ENCODE measurements around the gene CCT7. TPM values are rescaled to one million over a fixed set of nuclear protein-coding genes. Genes with fewer than 3 reads are reported as not detected.

Gene CCT7
- total RNA-seq, 1 experiment from 2014 or later: 648 TPM

DNA sequence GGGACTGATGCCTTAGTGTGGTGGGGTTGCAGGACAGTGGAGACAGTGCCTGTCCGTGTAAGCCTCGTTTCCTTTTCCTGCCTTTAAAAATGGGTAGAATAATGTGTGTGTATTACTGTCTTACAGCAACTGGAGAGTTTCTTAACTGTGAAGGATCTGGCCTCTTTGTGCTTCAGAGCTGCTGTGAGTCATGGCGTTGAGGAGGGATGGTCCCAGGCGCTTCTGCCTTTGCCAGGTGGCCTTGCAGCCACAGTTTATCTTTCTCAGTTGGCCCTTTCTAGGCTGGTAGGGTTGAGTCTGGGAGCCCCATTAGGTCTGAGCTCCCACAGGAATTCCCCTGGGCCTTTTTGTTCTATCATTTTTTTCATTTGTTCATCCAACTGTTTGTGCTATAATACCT, 10.3 kb upstream of the CCT7 start:
- intact Hi-C loops (cut with micrococcal nuclease; ENCODE audit: unreplicated experiment): no loop called here
- no peak overlapping the region for H3K4me3 ChIP-seq (ENCODE audit: low read depth, low read length, poor library complexity, severe bottlenecking)
- H3K27me3 ChIP-seq (replicated peaks; ENCODE audit: insufficient read depth, low read depth, low read length, poor library complexity): no peaks in the 10 kb centered on the region
- no peaks in the 10 kb centered on the region for H3K4me1 ChIP-seq (ENCODE audit: insufficient read depth, low read length, poor library complexity, severe bottlenecking)
- H3K36me3 ChIP-seq (ENCODE audit: insufficient read depth, low read length, poor library complexity, severe bottlenecking): peaks cover 26% of the 10 kb centered on the region
- no peak for DNase-seq (ENCODE audit: low spot score)
- H3K27ac ChIP-seq (ENCODE audit: low read depth, low read length, poor library complexity, severe bottlenecking): no peak overlapping the region
- no TSS peak for BruUV-seq (replicated peaks)
- ChIA-PET CTCF (interaction anchor here (1.5 kb wide), 1 partner anchor 11 kb away, joined by 5 read pairs; no protein-coding TSS in a partner anchor), POLR2A (ENCODE audit: low non-redundant PET) (no interaction called here)
- H3K9me3 ChIP-seq (ENCODE audit: low read depth, low read length, poor library complexity, severe bottlenecking): no peaks in the 10 kb centered on the region
- TF ChIP-seq, protein P1, sequence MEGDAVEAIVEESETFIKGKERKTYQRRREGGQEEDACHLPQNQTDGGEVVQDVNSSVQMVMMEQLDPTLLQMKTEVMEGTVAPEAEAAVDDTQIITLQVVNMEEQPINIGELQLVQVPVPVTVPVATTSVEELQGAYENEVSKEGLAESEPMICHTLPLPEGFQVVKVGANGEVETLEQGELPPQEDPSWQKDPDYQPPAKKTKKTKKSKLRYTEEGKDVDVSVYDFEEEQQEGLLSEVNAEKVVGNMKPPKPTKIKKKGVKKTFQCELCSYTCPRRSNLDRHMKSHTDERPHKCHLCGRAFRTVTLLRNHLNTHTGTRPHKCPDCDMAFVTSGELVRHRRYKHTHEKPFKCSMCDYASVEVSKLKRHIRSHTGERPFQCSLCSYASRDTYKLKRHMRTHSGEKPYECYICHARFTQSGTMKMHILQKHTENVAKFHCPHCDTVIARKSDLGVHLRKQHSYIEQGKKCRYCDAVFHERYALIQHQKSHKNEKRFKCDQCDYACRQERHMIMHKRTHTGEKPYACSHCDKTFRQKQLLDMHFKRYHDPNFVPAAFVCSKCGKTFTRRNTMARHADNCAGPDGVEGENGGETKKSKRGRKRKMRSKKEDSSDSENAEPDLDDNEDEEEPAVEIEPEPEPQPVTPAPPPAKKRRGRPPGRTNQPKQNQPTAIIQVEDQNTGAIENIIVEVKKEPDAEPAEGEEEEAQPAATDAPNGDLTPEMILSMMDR (conservative IDR thresholded peaks at IDR 0.05; ENCODE audit: low read depth, low read length): no peak
- no peak for TF ChIP-seq EZH2 (IDR thresholded peaks at IDR 0.05; ENCODE audit: borderline replicate concordance, low read depth, low read length, poor library complexity, severe bottlenecking)

DNA sequence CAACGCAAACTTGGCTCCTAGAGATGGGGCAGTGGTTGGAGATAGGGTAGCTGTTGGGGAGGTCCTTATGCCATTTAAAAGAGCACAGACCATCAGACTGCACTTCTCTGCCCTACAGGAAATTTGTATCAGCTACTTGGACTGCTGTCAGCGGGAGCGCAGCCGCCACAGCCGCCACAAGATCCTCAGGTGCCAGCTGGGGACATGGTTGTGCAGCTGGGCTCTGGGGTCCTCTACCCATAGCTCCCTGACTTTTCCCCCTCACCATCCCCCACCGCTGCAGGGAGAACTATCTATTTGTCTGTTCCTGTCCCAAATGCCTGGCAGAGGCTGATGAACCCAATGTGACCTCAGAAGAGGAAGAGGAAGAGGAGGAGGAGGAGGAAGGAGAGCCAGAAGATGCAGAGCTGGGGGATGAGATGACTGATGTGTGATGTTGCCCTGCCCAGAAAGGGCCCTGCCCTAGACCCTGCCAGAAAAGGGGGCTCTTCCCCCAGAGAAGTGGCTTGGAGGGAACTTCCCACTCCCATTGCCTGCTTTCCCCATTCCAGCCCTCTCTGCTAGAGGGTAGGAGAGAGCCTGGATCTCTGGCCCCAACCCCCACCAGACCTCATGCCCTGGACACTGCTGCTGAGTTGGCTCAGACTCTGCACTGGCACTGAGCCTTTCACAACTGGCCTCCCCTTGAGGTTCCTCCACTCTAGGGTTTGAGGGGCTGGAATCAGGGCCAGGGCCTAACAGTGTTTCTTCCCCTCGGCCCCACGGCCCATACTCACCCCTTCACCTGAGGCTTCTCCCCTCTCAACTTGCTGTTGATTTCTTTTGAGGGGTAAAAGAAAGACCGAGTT, 8.4 kb upstream of the CCT7 start:
- H3K4me1 ChIP-seq (ENCODE audit: insufficient read depth, low read length, poor library complexity, severe bottlenecking): no peaks in the 10 kb centered on the region
- no peaks in the 10 kb centered on the region for H3K9me3 ChIP-seq (ENCODE audit: low read depth, low read length, poor library complexity, severe bottlenecking)
- no peak overlapping the region for H3K27ac ChIP-seq (ENCODE audit: low read depth, low read length, poor library complexity, severe bottlenecking)
- ChIA-PET POLR2A (ENCODE audit: low non-redundant PET) (no interaction called here), CTCF (no interaction called here)
- peaks cover 26% of the 10 kb centered on the region for H3K36me3 ChIP-seq (ENCODE audit: insufficient read depth, low read length, poor library complexity, severe bottlenecking)
- no peak for DNase-seq (ENCODE audit: low spot score)
- BruUV-seq (replicated peaks): TSS peak; percentile 13
- no peak overlapping the region for H3K4me3 ChIP-seq (ENCODE audit: low read depth, low read length, poor library complexity, severe bottlenecking)
- intact Hi-C loops (cut with micrococcal nuclease; ENCODE audit: unreplicated experiment): no loop called here
- no peaks in the 10 kb centered on the region for H3K27me3 ChIP-seq (replicated peaks; ENCODE audit: insufficient read depth, low read depth, low read length, poor library complexity)
- TF ChIP-seq EZH2 (IDR thresholded peaks at IDR 0.05; ENCODE audit: borderline replicate concordance, low read depth, low read length, poor library complexity, severe bottlenecking): no peak
- TF ChIP-seq, protein P1 (conservative IDR thresholded peaks at IDR 0.05; ENCODE audit: low read depth, low read length): no peak

DNA sequence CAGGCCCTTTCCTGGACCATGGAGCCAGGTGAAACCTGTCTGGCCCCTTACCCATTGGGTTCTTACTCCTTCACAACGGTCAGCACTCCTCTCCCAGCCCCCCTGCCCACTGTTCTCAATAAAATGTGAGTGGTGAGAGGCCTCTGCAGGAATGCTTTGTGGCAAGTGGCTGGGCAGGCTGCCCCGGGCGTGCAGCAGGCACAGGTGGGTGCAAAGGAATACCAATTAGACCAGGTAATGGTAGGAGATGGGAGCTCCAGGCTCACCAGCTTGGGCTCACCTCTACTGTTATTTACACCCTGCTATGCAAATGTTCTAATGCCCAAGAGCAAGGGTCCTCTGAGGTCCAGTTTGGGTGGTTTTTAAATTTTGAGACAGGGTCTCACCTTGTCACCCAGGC, 7.0 kb upstream of the CCT7 start:
- ChIA-PET POLR2A (ENCODE audit: low non-redundant PET) (no interaction called here), CTCF (no interaction called here)
- intact Hi-C loops (cut with micrococcal nuclease; ENCODE audit: unreplicated experiment): no loop called here

More for the DNA sequence above, 7.0 kb upstream of the CCT7 start:
- Histone ChIP-seq H3K27ac (ENCODE audit: low read depth, low read length, poor library complexity, severe bottlenecking) (no peak overlapping the region), H3K9me3 (ENCODE audit: low read depth, low read length, poor library complexity, severe bottlenecking) (no peaks in the 10 kb centered on the region), H3K4me3 (ENCODE audit: low read depth, low read length, poor library complexity, severe bottlenecking) (no peak overlapping the region), H3K4me1 (ENCODE audit: insufficient read depth, low read length, poor library complexity, severe bottlenecking) (no peaks in the 10 kb centered on the region), H3K36me3 (ENCODE audit: insufficient read depth, low read length, poor library complexity, severe bottlenecking) (peaks cover 12% of the 10 kb centered on the region), H3K27me3 (replicated peaks; ENCODE audit: insufficient read depth, low read depth, low read length, poor library complexity) (no peaks in the 10 kb centered on the region)
- TF ChIP-seq, protein P1 (conservative IDR thresholded peaks at IDR 0.05; ENCODE audit: low read depth, low read length): no peak
- no peak for TF ChIP-seq EZH2 (IDR thresholded peaks at IDR 0.05; ENCODE audit: borderline replicate concordance, low read depth, low read length, poor library complexity, severe bottlenecking)
- DNase-seq (ENCODE audit: low spot score): no peak
- BruUV-seq (replicated peaks): no TSS peak
